Panc1 (cell line): Measurements from ENCODE around the gene ANKRD13D.

Experiments used
- CTCF ChIP-seq: fragments of 450-650 bp; IDR thresholded peaks from 2 replicates; pipeline ENCODE4 v1.5.1; 2017; ENCODE audit warnings: mild to moderate bottlenecking
- POLR2AphosphoS5 ChIP-seq: IDR thresholded peaks from 2 replicates; pipeline ENCODE4 v1.6.1; 2012; ENCODE audit warnings: mild to moderate bottlenecking, low read depth, low read length, moderate library complexity
- REST ChIP-seq, 2 experiments: IDR thresholded peaks; 2 replicates each; pipeline ENCODE4 v1.6.1; 2011 to 2012; ENCODE audit warnings: low read depth in 2 of 2, control low read depth in 1 of 2, low read length in 1 of 2, mild to moderate bottlenecking in 1 of 2, moderate library complexity in 1 of 2; ENCODE audit not compliant: insufficient read depth in 1 of 2
- SIN3A ChIP-seq: IDR thresholded peaks from 2 replicates; pipeline ENCODE4 v1.6.1; 2012; ENCODE audit warnings: low read depth, mild to moderate bottlenecking, low read length, moderate library complexity, borderline replicate concordance; ENCODE audit not compliant: insufficient read depth

DNA sequence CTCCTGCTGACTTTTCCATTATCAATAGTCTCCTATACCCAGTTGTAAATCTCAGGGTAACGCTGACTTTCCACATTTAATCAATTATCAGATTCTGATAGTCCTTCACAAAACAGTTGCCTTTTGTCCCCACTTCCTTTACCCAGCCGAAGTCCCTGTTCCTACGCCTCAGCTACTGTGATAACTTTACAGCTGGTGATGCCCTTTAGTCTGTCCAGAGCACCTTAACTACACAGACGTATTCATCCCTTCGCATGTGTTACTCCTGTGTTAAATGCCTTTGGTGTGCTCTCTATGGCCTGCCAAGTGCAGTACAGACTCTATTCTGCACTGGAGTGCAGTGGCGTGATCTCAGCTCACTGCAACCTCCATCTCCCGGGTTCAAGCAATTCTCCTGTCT is 34.4 kb downstream of the ANKRD13D start:
- TF ChIP-seq CTCF (no peak), REST (IDR thresholded peaks at IDR 0.05; ENCODE audit: insufficient read depth in 1 of 2, low read depth in 2 of 2, low read length in 1 of 2) (no peak), POLR2AphosphoS5 (no peak), SIN3A (no peak)
